HEK293 (cell line): Measurements from ENCODE around the gene B3GNT8.
"Not testable (repeated sequence)": the region's sequence is repeated elsewhere in the genome, so short reads cannot be mapped to it uniquely, and the experiment has no call there.

Experiments used
- CTCF ChIA-PET: fragments of 350-600 bp; formaldehyde crosslinking; extraction: SDS; loops from one replicate; lab custom pipeline; 2021; ENCODE audit warnings: antibody characterized with exemption; lab: Yijun Ruan, JAX
- POLR2A ChIA-PET: fragments of 300-600 bp; formaldehyde crosslinking; extraction: SDS; loops from one replicate; lab custom pipeline; 2020; ENCODE audit warnings: antibody characterized with exemption, inconsistent platforms; lab: Yijun Ruan, JAX
- H3K27ac ChIP-seq: fragments of 200-500 bp; sonication (Bioruptor generic); 2 replicates; pipeline ENCODE4 v1.5.1; 2014; ENCODE audit warnings: low read depth, low read length, control low read depth, inconsistent platforms; ENCODE audit errors: extremely low read depth
- H3K36me3 ChIP-seq, 2 experiments: fragments of 200-500 bp in 1 of 2; sonication (Bioruptor generic) in 1 of 2; 1 replicate in 1 of 2; 2 replicates in 1 of 2; pipeline ENCODE4 v1.5.1; 2014 to 2017; ENCODE audit warnings: inconsistent platforms in 2 of 2, low read length in 2 of 2; ENCODE audit not compliant: control insufficient read depth in 2 of 2, insufficient read depth in 1 of 2
- H3K4me1 ChIP-seq: fragments of 200-500 bp; sonication (Bioruptor generic); 2 replicates; pipeline ENCODE4 v1.5.1; 2014; ENCODE audit warnings: mild to moderate bottlenecking, low read length, inconsistent platforms; ENCODE audit not compliant: control insufficient read depth, insufficient read depth
- H3K4me3 ChIP-seq: 2 replicates; pipeline ENCODE4 v1.5.1; 2011; ENCODE audit warnings: low read depth, mild to moderate bottlenecking, control low read depth, low read length, moderate library complexity
- H3K9me3 ChIP-seq: fragments of 200-500 bp; sonication (Bioruptor generic); 2 replicates; pipeline ENCODE4 v1.5.1; 2014; ENCODE audit warnings: low read depth, low read length, inconsistent platforms; ENCODE audit not compliant: control insufficient read depth, insufficient read depth
- KLF16 ChIP-seq: fragments of 450-650 bp; formaldehyde crosslinking; IDR thresholded peaks from 2 replicates; pipeline ENCODE4 v1.5.1; 2017; ENCODE audit warnings: missing biosample characterization, missing genetic modification characterization
- ZBTB21 ChIP-seq: fragments of 450-650 bp; formaldehyde crosslinking; IDR thresholded peaks from 2 replicates; pipeline ENCODE4 v1.5.1; 2017; ENCODE audit warnings: missing biosample characterization, missing genetic modification characterization
- ZBTB7A ChIP-seq: fragments of 450-650 bp; formaldehyde crosslinking; IDR thresholded peaks from 2 replicates; pipeline ENCODE4 v1.5.1; 2016; ENCODE audit warnings: low read depth, missing biosample characterization, missing genetic modification characterization
- ZFP41 ChIP-seq: fragments of 450-650 bp; formaldehyde crosslinking; IDR thresholded peaks from 2 replicates; pipeline ENCODE4 v1.5.1; 2016; ENCODE audit warnings: missing biosample characterization, missing genetic modification characterization, borderline replicate concordance
- ZIC2 ChIP-seq: fragments of 450-650 bp; formaldehyde crosslinking; IDR thresholded peaks from 2 replicates; pipeline ENCODE4 v1.5.1; 2016; ENCODE audit warnings: missing biosample characterization, missing genetic modification characterization
- ZNF121 ChIP-seq: fragments of 450-650 bp; formaldehyde crosslinking; IDR thresholded peaks from 2 replicates; pipeline ENCODE4 v1.5.1; 2016; ENCODE audit warnings: missing biosample characterization, missing genetic modification characterization
- ZNF133 ChIP-seq: fragments of 450-650 bp; formaldehyde crosslinking; IDR thresholded peaks from 2 replicates; pipeline ENCODE4 v1.5.1; 2016; ENCODE audit warnings: missing biosample characterization, missing genetic modification characterization
- ZNF341 ChIP-seq: fragments of 450-650 bp; formaldehyde crosslinking; IDR thresholded peaks from 2 replicates; pipeline ENCODE4; 2016; ENCODE audit warnings: low read depth, missing biosample characterization, missing genetic modification characterization
- ZNF354C ChIP-seq: fragments of 450-650 bp; formaldehyde crosslinking; IDR thresholded peaks from 2 replicates; pipeline ENCODE4 v1.5.1; 2016; ENCODE audit warnings: missing biosample characterization, missing genetic modification characterization, low read depth, borderline replicate concordance
- ZNF404 ChIP-seq: fragments of 450-650 bp; formaldehyde crosslinking; IDR thresholded peaks from 2 replicates; pipeline ENCODE4 v1.5.1; 2017; ENCODE audit warnings: missing biosample characterization, missing genetic modification characterization
- ZNF544 ChIP-seq: fragments of 450-650 bp; formaldehyde crosslinking; IDR thresholded peaks from 2 replicates; pipeline ENCODE4 v1.5.0; 2017; ENCODE audit warnings: missing biosample characterization, missing genetic modification characterization
- ZNF548 ChIP-seq: fragments of 450-650 bp; formaldehyde crosslinking; IDR thresholded peaks from 2 replicates; pipeline ENCODE4 v1.5.1; 2016; ENCODE audit warnings: missing biosample characterization, missing genetic modification characterization
- ZNF560 ChIP-seq: fragments of 450-650 bp; formaldehyde crosslinking; IDR thresholded peaks from 2 replicates; pipeline ENCODE4 v1.5.1; 2017; ENCODE audit warnings: missing biosample characterization, missing genetic modification characterization, borderline replicate concordance
- ZNF626 ChIP-seq: fragments of 450-650 bp; sonication (Bioruptor Pico); formaldehyde crosslinking; IDR thresholded peaks from 2 replicates; pipeline ENCODE4 v1.5.1; 2018; ENCODE audit warnings: missing biosample characterization, missing genetic modification characterization, inconsistent platforms
- ZNF658 ChIP-seq: fragments of 450-650 bp; formaldehyde crosslinking; IDR thresholded peaks from 2 replicates; pipeline ENCODE4; 2016; ENCODE audit warnings: missing biosample characterization, missing genetic modification characterization
- ZNF768 ChIP-seq: fragments of 450-650 bp; formaldehyde crosslinking; IDR thresholded peaks from 2 replicates; pipeline ENCODE4 v1.5.1; 2018; ENCODE audit warnings: missing biosample characterization, mild to moderate bottlenecking, missing genetic modification characterization
- TF ChIP-seq, protein P1 (sequence below): sonication (generic); formaldehyde crosslinking; IDR thresholded peaks from 2 replicates; pipeline ENCODE4 v1.8.1; 2022; ENCODE audit warnings: mild to moderate bottlenecking, moderate library complexity, missing genetic modification reagents
- TF ChIP-seq, protein P2 (sequence below): fragments of 450-650 bp; formaldehyde crosslinking; IDR thresholded peaks from 2 replicates; pipeline ENCODE4 v1.5.1; 2016; ENCODE audit warnings: missing biosample characterization, missing genetic modification characterization
- TF ChIP-seq, protein P3 (sequence below): fragments of 450-650 bp; formaldehyde crosslinking; IDR thresholded peaks from 2 replicates; pipeline ENCODE4 v1.5.1; 2016; ENCODE audit warnings: missing biosample characterization, missing genetic modification characterization
- TF ChIP-seq, protein P4 (sequence below): fragments of 450-650 bp; formaldehyde crosslinking; IDR thresholded peaks from 2 replicates; pipeline ENCODE4 v1.5.1; 2016; ENCODE audit warnings: missing biosample characterization, missing genetic modification characterization
- TF ChIP-seq, protein P5 (sequence below): fragments of 450-650 bp; formaldehyde crosslinking; IDR thresholded peaks from 2 replicates; pipeline ENCODE4 v1.5.1; 2016; ENCODE audit warnings: missing biosample characterization, missing genetic modification characterization, borderline replicate concordance

B3GNT8 gene

DNA sequence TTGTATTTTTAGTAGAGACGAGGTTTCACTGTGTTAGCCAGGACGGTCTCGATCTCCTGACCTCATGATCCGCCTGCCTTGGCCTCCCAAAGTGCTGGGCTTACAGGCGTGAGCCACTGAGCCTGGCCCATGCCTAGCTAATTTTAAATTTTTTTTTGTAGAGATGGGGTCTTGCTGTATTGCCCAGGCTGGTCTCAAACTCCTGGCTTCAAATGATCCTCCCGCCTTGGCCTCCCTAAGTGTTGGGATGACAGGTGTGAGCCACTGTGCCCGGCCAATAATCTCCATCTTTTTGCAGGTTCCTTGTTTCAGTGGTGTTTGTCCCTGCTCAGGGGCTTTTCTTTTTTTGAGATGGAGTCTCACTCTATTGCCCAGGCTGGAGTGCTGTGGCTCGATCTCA is 45.6 kb downstream of the B3GNT8 start:
- H3K27ac ChIP-seq, H3K4me1 ChIP-seq, H3K4me3 ChIP-seq, H3K36me3 ChIP-seq, H3K9me3 ChIP-seq: not testable (repeated sequence)
- CTCF ChIA-PET = interaction anchor here (0.7 to 1.9 kb wide), 4 partner anchors 16 to 68 kb away, joined by 3 to 4 read pairs (median 4); no protein-coding TSS in a partner anchor
- POLR2A ChIA-PET = interaction anchor here (6.2 kb wide), 1 partner anchor 17 kb away, joined by 64 read pairs; the partner anchor contains the start of gene B9D2
- TF ChIP-seq ZNF121 (tag by site-specific recombination) = peak; percentile 98

DNA sequence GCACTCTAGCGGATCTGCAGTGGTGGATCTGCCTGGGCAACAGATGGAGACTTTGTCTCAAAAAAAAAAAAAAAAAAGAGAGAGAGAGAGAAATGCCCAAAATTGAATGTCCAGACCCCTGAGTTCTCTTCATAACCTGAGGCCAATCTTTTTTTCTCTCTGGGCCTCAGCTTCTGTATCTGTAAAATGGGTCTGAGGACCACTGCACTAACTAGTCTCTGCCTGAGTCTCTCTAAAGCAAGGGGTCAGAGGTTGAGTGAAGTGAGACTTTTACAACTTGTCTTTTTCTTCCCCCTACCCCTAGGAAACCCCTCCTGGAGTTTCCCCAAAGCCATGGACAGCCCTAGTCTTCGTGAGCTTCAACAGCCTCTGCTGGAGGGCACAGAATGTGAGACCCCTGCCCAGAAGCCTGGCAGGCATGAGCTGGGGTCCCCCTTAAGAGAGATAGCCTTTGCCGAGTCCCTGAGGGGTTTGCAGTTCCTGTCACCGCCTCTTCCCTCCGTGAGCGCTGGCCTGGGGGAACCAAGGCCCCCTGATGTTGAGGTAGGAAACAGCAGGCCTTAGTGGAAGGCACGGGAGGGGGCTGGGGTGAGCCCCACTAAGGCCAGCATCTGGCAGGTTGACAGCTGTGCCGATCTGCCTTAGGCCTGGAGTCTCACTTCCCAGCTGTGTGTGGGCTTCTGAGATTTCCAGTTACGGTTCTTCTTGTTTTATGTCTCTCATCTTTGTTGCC is 49.0 kb downstream of the B3GNT8 start:
- ChIA-PET POLR2A (interaction anchor here (0.7 to 6.2 kb wide), 3 partner anchors 13 to 59 kb away, joined by 3 to 64 read pairs (median 3); partner anchors contain the start of gene B9D2), CTCF (interaction anchor here (0.6 to 1.7 kb wide), 6 partner anchors 9 to 193 kb away, joined by 3 to 5 read pairs (median 3); partner anchors contain the start of gene B9D2)
- Histone ChIP-seq H3K4me1 (peaks cover 17% of the 10 kb centered on the region), H3K27ac (no peak overlapping the region), H3K4me3 (no peak overlapping the region), H3K9me3 (no peaks in the 10 kb centered on the region), H3K36me3 (peaks cover 0 to 4% of the 10 kb centered on the region in 2 experiments; a peak in 2 of 3 replicates)
- TF ChIP-seq, protein P1, sequence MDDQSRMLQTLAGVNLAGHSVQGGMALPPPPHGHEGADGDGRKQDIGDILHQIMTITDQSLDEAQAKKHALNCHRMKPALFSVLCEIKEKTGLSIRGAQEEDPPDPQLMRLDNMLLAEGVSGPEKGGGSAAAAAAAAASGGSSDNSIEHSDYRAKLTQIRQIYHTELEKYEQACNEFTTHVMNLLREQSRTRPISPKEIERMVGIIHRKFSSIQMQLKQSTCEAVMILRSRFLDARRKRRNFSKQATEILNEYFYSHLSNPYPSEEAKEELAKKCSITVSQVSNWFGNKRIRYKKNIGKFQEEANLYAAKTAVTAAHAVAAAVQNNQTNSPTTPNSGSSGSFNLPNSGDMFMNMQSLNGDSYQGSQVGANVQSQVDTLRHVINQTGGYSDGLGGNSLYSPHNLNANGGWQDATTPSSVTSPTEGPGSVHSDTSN (CRISPR knock-in tag) = no peak
- TF ChIP-seq ZNF548 (tag by site-specific recombination) = no peak
- TF ChIP-seq ZBTB7A (tag by site-specific recombination) = no peak
- no peak for TF ChIP-seq ZNF658
- no peak for TF ChIP-seq ZNF544 (tag by site-specific recombination)
- no peak for TF ChIP-seq ZNF341
- TF ChIP-seq ZBTB21 (tag by site-specific recombination) = no peak
- TF ChIP-seq ZNF626 (tag by site-specific recombination) = no peak
- TF ChIP-seq, protein P2, sequence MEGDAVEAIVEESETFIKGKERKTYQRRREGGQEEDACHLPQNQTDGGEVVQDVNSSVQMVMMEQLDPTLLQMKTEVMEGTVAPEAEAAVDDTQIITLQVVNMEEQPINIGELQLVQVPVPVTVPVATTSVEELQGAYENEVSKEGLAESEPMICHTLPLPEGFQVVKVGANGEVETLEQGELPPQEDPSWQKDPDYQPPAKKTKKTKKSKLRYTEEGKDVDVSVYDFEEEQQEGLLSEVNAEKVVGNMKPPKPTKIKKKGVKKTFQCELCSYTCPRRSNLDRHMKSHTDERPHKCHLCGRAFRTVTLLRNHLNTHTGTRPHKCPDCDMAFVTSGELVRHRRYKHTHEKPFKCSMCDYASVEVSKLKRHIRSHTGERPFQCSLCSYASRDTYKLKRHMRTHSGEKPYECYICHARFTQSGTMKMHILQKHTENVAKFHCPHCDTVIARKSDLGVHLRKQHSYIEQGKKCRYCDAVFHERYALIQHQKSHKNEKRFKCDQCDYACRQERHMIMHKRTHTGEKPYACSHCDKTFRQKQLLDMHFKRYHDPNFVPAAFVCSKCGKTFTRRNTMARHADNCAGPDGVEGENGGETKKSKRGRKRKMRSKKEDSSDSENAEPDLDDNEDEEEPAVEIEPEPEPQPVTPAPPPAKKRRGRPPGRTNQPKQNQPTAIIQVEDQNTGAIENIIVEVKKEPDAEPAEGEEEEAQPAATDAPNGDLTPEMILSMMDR (tag by site-specific recombination) = peak; percentile 27; the same call in 1 of the 2 replicates
- peak; percentile 72 for TF ChIP-seq ZIC2 (tag by site-specific recombination)
- TF ChIP-seq, protein P3, sequence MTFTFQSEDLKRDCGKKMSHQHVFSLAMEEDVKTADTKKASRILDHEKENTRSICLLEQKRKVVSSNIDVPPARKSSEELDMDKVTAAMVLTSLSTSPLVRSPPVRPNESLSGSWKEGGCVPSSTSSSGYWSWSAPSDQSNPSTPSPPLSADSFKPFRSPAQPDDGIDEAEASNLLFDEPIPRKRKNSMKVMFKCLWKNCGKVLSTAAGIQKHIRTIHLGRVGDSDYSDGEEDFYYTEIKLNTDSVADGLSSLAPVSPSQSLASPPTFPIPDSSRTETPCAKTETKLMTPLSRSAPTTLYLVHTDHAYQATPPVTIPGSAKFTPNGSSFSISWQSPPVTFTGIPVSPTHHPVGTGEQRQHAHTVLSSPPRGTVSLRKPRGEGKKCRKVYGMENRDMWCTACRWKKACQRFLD (tag by site-specific recombination) = no peak
- no peak for TF ChIP-seq ZFP41 (tag by site-specific recombination)
- TF ChIP-seq, protein P4, sequence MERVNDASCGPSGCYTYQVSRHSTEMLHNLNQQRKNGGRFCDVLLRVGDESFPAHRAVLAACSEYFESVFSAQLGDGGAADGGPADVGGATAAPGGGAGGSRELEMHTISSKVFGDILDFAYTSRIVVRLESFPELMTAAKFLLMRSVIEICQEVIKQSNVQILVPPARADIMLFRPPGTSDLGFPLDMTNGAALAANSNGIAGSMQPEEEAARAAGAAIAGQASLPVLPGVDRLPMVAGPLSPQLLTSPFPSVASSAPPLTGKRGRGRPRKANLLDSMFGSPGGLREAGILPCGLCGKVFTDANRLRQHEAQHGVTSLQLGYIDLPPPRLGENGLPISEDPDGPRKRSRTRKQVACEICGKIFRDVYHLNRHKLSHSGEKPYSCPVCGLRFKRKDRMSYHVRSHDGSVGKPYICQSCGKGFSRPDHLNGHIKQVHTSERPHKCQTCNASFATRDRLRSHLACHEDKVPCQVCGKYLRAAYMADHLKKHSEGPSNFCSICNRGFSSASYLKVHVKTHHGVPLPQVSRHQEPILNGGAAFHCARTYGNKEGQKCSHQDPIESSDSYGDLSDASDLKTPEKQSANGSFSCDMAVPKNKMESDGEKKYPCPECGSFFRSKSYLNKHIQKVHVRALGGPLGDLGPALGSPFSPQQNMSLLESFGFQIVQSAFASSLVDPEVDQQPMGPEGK (tag by site-specific recombination) = 0 out of 2 replicates have a peak, but pooled peaks have one; percentile 17
- TF ChIP-seq ZNF354C (tag by site-specific recombination) = no peak
- TF ChIP-seq ZNF768 (tag by site-specific recombination) = no peak
- no peak for TF ChIP-seq ZNF404 (tag by site-specific recombination)
- TF ChIP-seq, protein P5, sequence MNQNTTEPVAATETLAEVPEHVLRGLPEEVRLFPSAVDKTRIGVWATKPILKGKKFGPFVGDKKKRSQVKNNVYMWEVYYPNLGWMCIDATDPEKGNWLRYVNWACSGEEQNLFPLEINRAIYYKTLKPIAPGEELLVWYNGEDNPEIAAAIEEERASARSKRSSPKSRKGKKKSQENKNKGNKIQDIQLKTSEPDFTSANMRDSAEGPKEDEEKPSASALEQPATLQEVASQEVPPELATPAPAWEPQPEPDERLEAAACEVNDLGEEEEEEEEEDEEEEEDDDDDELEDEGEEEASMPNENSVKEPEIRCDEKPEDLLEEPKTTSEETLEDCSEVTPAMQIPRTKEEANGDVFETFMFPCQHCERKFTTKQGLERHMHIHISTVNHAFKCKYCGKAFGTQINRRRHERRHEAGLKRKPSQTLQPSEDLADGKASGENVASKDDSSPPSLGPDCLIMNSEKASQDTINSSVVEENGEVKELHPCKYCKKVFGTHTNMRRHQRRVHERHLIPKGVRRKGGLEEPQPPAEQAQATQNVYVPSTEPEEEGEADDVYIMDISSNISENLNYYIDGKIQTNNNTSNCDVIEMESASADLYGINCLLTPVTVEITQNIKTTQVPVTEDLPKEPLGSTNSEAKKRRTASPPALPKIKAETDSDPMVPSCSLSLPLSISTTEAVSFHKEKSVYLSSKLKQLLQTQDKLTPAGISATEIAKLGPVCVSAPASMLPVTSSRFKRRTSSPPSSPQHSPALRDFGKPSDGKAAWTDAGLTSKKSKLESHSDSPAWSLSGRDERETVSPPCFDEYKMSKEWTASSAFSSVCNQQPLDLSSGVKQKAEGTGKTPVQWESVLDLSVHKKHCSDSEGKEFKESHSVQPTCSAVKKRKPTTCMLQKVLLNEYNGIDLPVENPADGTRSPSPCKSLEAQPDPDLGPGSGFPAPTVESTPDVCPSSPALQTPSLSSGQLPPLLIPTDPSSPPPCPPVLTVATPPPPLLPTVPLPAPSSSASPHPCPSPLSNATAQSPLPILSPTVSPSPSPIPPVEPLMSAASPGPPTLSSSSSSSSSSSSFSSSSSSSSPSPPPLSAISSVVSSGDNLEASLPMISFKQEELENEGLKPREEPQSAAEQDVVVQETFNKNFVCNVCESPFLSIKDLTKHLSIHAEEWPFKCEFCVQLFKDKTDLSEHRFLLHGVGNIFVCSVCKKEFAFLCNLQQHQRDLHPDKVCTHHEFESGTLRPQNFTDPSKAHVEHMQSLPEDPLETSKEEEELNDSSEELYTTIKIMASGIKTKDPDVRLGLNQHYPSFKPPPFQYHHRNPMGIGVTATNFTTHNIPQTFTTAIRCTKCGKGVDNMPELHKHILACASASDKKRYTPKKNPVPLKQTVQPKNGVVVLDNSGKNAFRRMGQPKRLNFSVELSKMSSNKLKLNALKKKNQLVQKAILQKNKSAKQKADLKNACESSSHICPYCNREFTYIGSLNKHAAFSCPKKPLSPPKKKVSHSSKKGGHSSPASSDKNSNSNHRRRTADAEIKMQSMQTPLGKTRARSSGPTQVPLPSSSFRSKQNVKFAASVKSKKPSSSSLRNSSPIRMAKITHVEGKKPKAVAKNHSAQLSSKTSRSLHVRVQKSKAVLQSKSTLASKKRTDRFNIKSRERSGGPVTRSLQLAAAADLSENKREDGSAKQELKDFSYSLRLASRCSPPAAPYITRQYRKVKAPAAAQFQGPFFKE (tag by site-specific recombination) = no peak
- no peak for TF ChIP-seq KLF16 (tag by site-specific recombination)
- TF ChIP-seq ZNF133 (tag by site-specific recombination) = no peak
- TF ChIP-seq ZNF560 (tag by site-specific recombination) = no peak
